ENCODE data around the gene NDC1. TPM values are rescaled to one million over a fixed set of nuclear protein-coding genes. Genes with fewer than 3 reads are reported as not detected.

Gene NDC1
- total and polyA plus RNA-seq, 7 donors, result 1.8 to 15.4 (median 9.6) TPM

DNA sequence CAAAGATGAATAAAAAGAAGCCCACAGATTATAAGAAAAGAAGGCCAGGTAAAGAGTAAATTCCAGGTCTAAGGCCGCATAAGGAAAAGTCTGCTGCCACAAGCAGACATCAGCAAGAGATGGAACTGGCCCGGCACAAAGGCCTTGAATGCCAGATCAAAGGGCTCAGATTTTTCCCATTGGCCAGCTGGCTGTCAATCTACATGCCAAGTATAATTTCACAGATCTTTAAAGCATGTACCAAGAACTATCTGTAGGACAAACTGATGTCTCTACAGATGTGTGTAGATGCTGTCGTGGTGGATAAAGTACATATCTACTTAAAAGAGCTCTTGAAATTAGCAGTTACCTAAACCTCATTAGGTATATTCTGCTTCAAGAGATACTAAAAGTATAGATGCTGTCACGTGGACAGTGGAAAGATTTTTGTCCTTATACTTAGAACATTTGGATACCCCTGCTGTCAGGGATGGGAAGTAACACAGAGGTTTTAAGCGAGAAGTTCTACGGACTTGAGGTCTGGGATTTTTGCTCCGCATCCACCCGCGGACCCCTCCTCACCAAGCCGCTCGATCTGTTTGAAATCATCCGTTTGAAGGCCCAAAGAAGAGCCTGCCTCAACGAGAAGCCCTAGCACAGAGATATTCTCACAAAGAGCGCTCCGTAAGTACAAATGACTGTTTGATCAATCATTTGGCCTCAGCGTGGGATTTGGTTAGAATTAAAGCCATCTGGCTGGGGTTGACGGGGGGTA, 109.2 kb downstream of the NDC1 start:
- H3K4me3 ChIP-seq, result no peak overlapping the region
- H3K27ac ChIP-seq, result no peak overlapping the region
- H3K4me1 ChIP-seq, result no peaks in the 10 kb centered on the region
- TF ChIP-seq POLR2AphosphoS5 (IDR thresholded peaks at IDR 0.05) (no peak), POLR2A (IDR thresholded peaks at IDR 0.05) (no peak), EP300 (IDR thresholded peaks at IDR 0.05) (no peak)
- TF ChIP-seq, protein P1, sequence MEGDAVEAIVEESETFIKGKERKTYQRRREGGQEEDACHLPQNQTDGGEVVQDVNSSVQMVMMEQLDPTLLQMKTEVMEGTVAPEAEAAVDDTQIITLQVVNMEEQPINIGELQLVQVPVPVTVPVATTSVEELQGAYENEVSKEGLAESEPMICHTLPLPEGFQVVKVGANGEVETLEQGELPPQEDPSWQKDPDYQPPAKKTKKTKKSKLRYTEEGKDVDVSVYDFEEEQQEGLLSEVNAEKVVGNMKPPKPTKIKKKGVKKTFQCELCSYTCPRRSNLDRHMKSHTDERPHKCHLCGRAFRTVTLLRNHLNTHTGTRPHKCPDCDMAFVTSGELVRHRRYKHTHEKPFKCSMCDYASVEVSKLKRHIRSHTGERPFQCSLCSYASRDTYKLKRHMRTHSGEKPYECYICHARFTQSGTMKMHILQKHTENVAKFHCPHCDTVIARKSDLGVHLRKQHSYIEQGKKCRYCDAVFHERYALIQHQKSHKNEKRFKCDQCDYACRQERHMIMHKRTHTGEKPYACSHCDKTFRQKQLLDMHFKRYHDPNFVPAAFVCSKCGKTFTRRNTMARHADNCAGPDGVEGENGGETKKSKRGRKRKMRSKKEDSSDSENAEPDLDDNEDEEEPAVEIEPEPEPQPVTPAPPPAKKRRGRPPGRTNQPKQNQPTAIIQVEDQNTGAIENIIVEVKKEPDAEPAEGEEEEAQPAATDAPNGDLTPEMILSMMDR (IDR thresholded peaks at IDR 0.05), result no peak
- intact Hi-C loops (cut with DNase I), result no loop called here
- peaks cover 0 to 5% (median 0%) of the 10 kb centered on the region in 3 donors for H3K27me3 ChIP-seq
- DNase-seq, result no peak
- no peaks in the 10 kb centered on the region for H3K9me3 ChIP-seq
- H3K36me3 ChIP-seq, result no peaks in the 10 kb centered on the region
- 90 to 91% methylated on average over 17 of the region's 17 CpGs for WGBS, 2 donors

DNA sequence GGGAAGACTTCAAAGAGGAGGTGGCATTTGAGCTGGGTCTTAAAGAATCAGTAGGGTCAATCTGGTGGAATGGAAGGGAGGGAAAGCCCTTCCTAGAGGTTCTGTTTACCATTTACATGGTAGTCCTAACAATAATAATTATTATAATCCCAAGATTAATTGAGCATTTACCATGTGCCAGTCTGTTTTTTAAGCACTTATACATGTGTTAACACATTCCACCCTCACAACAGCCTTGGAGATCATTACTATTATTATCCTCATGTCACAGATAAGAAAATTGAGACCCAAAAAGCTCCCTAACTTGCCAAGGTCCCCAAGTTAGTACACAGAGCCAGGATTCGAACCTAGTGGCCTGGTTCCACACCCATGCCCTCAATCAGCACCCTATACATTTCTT, 109.9 kb downstream of the NDC1 start:
- no peak for DNase-seq
- H3K27ac ChIP-seq, result no peak overlapping the region
- WGBS, 2 donors, result 78 to 79% methylated on average over 1 of the region's 1 CpG

DNA sequence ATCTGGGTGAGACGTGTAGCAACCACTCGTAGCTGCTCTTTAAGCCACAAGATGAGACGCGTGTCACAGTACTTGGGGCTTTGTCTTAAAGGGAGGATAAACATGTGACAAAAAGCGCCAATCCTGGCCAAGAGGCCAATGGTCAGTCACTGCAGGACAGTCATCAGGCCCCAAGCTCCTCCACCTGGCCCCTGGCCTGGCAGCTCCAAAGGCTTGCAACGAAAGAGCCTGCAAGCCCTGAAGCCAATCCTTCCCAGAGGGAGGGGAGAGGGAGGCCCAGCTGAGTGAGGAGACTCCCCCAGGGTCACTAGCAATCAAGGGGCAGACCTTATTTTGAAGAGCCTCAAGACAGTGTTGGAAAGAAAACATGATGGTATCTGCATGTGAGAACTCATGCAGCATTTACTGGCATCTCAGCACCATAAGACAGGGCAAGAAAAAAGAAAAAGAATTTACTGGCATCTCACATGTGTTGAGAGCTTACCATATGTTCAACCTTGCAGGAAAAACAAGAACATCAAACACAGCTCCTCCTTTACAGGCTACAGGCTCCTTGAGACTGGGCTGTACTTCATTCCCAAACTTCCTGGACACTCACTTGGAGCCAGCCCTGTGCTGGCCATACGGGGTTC, 110.5 kb downstream of the NDC1 start:
- intact Hi-C loops (cut with DNase I), result no loop called here
- WGBS, 2 donors, result 90 to 93% methylated on average over 7 of the region's 7 CpGs

More for the DNA sequence above, 109.9 kb downstream of the NDC1 start:
- no peaks in the 10 kb centered on the region for H3K4me1 ChIP-seq
- peaks cover 0 to 5% (median 0%) of the 10 kb centered on the region in 3 donors for H3K27me3 ChIP-seq
- TF ChIP-seq POLR2A (IDR thresholded peaks at IDR 0.05) (no peak), EP300 (IDR thresholded peaks at IDR 0.05) (no peak), POLR2AphosphoS5 (IDR thresholded peaks at IDR 0.05) (no peak)
- TF ChIP-seq, protein P1 (IDR thresholded peaks at IDR 0.05), result no peak
- H3K36me3 ChIP-seq, result no peaks in the 10 kb centered on the region
- no peaks in the 10 kb centered on the region for H3K9me3 ChIP-seq
- intact Hi-C loops (cut with DNase I), result no loop called here
- H3K4me3 ChIP-seq, result no peak overlapping the region

GRCh38 chr1:53726009-53726600, 112.0 kb downstream of the NDC1 start:
- Histone ChIP-seq H3K4me3 (no peak overlapping the region), H3K36me3 (no peaks in the 10 kb centered on the region), H3K27ac (no peak overlapping the region), H3K4me1 (no peaks in the 10 kb centered on the region), H3K27me3 (peaks cover 0 to 2% (median 0%) of the 10 kb centered on the region in 3 donors), H3K9me3 (no peaks in the 10 kb centered on the region)
- 91 to 92% methylated on average over 8 of the region's 8 CpGs for WGBS, 2 donors
- no peak for DNase-seq
- intact Hi-C loops (cut with DNase I), result no loop called here
- TF ChIP-seq, protein P1 (IDR thresholded peaks at IDR 0.05), result no peak
- TF ChIP-seq POLR2A (IDR thresholded peaks at IDR 0.05) (no peak), POLR2AphosphoS5 (IDR thresholded peaks at IDR 0.05) (no peak), EP300 (IDR thresholded peaks at IDR 0.05) (no peak)

More for the DNA sequence above, 110.5 kb downstream of the NDC1 start:
- TF ChIP-seq EP300 (IDR thresholded peaks at IDR 0.05), result no peak
- no peak for TF ChIP-seq POLR2A (IDR thresholded peaks at IDR 0.05)
- TF ChIP-seq POLR2AphosphoS5 (IDR thresholded peaks at IDR 0.05), result no peak
- TF ChIP-seq, protein P1 (IDR thresholded peaks at IDR 0.05), result no peak
- DNase-seq, result no peak
- no peaks in the 10 kb centered on the region for H3K4me1 ChIP-seq
- H3K36me3 ChIP-seq, result no peaks in the 10 kb centered on the region
- no peak overlapping the region for H3K4me3 ChIP-seq
- peaks cover 0 to 5% (median 0%) of the 10 kb centered on the region in 3 donors for H3K27me3 ChIP-seq
- no peaks in the 10 kb centered on the region for H3K9me3 ChIP-seq
- H3K27ac ChIP-seq, result no peak overlapping the region

All from sigmoid colon (tissue), 7 donors.